Neural progenitor cell (in vitro differentiated cells): ENCODE results near the gene CFAP61. TPM values are rescaled to one million over a fixed set of nuclear protein-coding genes. Genes with fewer than 3 reads are reported as not detected.
A peak's percentile ranks its signal among the peaks of the same experiment; 100 is the strongest.

ENCODE experiments used
- DNase-seq: peaks from one replicate; pipeline ENCODE4 v3.0.0-alpha.2; 2016; ENCODE audit warnings: low spot score
- H2AFZ ChIP-seq: fragments of 200-600 bp; sonication (generic); replicated peaks from 2 replicates; pipeline ENCODE4 v1.6.1; 2016; ENCODE audit warnings: antibody characterized with exemption
- H3F3A ChIP-seq: fragments of 200-600 bp; sonication (generic); 2 replicates; pipeline ENCODE4 v1.6.1; 2016; ENCODE audit warnings: antibody characterized with exemption, low read depth
- H3K27ac ChIP-seq: fragments of 200-600 bp; sonication (generic); 2 replicates; pipeline ENCODE4 v1.5.1; 2016; ENCODE audit warnings: mild to moderate bottlenecking
- H3K27me3 ChIP-seq: fragments of 200-600 bp; sonication (generic); 2 replicates; pipeline ENCODE4 v1.6.1; 2016; ENCODE audit warnings: mild to moderate bottlenecking, moderate library complexity
- H3K36me3 ChIP-seq: fragments of 200-600 bp; sonication (generic); 2 replicates; pipeline ENCODE4 v1.5.1; 2016
- H3K4me1 ChIP-seq: fragments of 200-600 bp; sonication (generic); 2 replicates; pipeline ENCODE4 v1.6.1; 2016; ENCODE audit warnings: mixed run types
- H3K4me2 ChIP-seq: fragments of 200-600 bp; sonication (generic); 2 replicates; pipeline ENCODE4 v1.6.1; 2016
- H3K4me3 ChIP-seq: fragments of 200-600 bp; sonication (generic); 2 replicates; pipeline ENCODE4 v1.5.1; 2016
- H3K79me2 ChIP-seq: fragments of 200-600 bp; sonication (generic); 2 replicates; pipeline ENCODE4 v1.6.1; 2016; ENCODE audit warnings: low read depth
- H3K9ac ChIP-seq: fragments of 200-600 bp; sonication (generic); 2 replicates; pipeline ENCODE4 v1.6.1; 2016
- H3K9me3 ChIP-seq: fragments of 200-600 bp; sonication (generic); 2 replicates; pipeline ENCODE4 v1.5.1; 2016; ENCODE audit warnings: low read depth
- H4K20me1 ChIP-seq: fragments of 200-600 bp; sonication (generic); 2 replicates; pipeline ENCODE4 v1.6.1; 2016; ENCODE audit warnings: low read depth
- H3K27ac Mint-ChIP-seq: 3 replicates; pipeline ENCODE4 v1.8.0; 2021; ENCODE audit warnings: mixed read lengths
- H3K27me3 Mint-ChIP-seq: 2 replicates; pipeline ENCODE4 v1.8.0; 2022; ENCODE audit warnings: low read depth, mild to moderate bottlenecking, inconsistent platforms, moderate library complexity, mixed read lengths; ENCODE audit not compliant: insufficient read depth
- H3K36me3 Mint-ChIP-seq: 3 replicates; pipeline ENCODE4 v1.8.0; 2021; ENCODE audit warnings: mixed read lengths
- H3K4me1 Mint-ChIP-seq: 3 replicates; pipeline ENCODE4 v1.8.0; 2021; ENCODE audit warnings: mixed read lengths
- H3K4me3 Mint-ChIP-seq: 3 replicates; pipeline ENCODE4 v1.8.0; 2021; ENCODE audit warnings: mild to moderate bottlenecking, moderate library complexity, mixed read lengths
- H3K9me3 Mint-ChIP-seq: 3 replicates; pipeline ENCODE4 v1.8.0; 2020; ENCODE audit warnings: mixed read lengths
- CTCF ChIP-seq: fragments of 200-600 bp; sonication (generic); IDR thresholded peaks from 2 replicates; pipeline ENCODE4 v1.5.1; 2017; ENCODE audit warnings: antibody characterized with exemption, mild to moderate bottlenecking
- EZH2 ChIP-seq: fragments of 200-600 bp; sonication (generic); IDR thresholded peaks from 2 replicates; pipeline ENCODE4 v1.6.1; 2017; ENCODE audit warnings: antibody characterized with exemption, mild to moderate bottlenecking, moderate library complexity
- EZH2phosphoT487 ChIP-seq: fragments of 200-600 bp; sonication (generic); IDR thresholded peaks from 2 replicates; pipeline ENCODE4 v1.6.1; 2017; ENCODE audit warnings: antibody characterized with exemption
- total RNA-seq: library from RNA; depleted of rRNA; stranded (reverse); fragments of >200 nt; gene quantifications from 2 replicates; pipeline ENCODE4 v1.2.3, GENCODE V29; 2015; ENCODE audit warnings: low replicate concordance

CFAP61 gene
- total RNA-seq, 1 donor from 2014 or later = not detected

GRCh38 chr20:20366876-20367574, 314.7 kb downstream of the CFAP61 start:
- peaks cover 45% of the 10 kb centered on the region for H3K4me1 Mint-ChIP-seq
- no peak overlapping the region for H3K27ac Mint-ChIP-seq

GRCh38 chr20:20367575-20368417, 315.5 kb downstream of the CFAP61 start, which contains the start of gene INSM1:
Gene INSM1 (plus strand): TSS chr20:20368104. CDS start chr20:20368268, 164 bp downstream.
- peak within 1 kb of the TSS; percentile 46 for H3K4me3 ChIP-seq
- peaks cover 74% of the 10 kb centered on the region for H4K20me1 ChIP-seq
- H3K9me3 ChIP-seq = no peaks in the 10 kb centered on the region
- peaks cover 100% of the 10 kb centered on the region for H3K27me3 ChIP-seq
- Mint-ChIP-seq H3K4me1 (peaks cover 38% of the 10 kb centered on the region), H3K27ac (no peak within 1 kb of the TSS), H3K27me3 (peaks cover 66% of the 10 kb centered on the region), H3K9me3 (no peaks in the 10 kb centered on the region), H3K36me3 (no peaks in the 10 kb centered on the region), H3K4me3 (peak within 1 kb of the TSS; percentile 84)
- H3K27ac ChIP-seq = no peak within 1 kb of the TSS
- H3K4me2 ChIP-seq = peak within 1 kb of the TSS; percentile 80
- no peaks in the 10 kb centered on the region for H3K36me3 ChIP-seq
- H3F3A ChIP-seq = peaks cover 69% of the 10 kb centered on the region
- DNase-seq = peak; percentile 90
- H2AFZ ChIP-seq = no peak within 1 kb of the TSS
- TF ChIP-seq EZH2 = peak; percentile 5
- TF ChIP-seq EZH2phosphoT487 = peak; percentile 75
- no peak for TF ChIP-seq CTCF
- H3K9ac ChIP-seq = no peak within 1 kb of the TSS
- no peaks in the 10 kb centered on the region for H3K79me2 ChIP-seq
- H3K4me1 ChIP-seq = peaks cover 35% of the 10 kb centered on the region

More at GRCh38 chr20:20366876-20367574, 314.7 kb downstream of the CFAP61 start:
- H3K4me2 ChIP-seq = peak overlapping the region; percentile 80
- Mint-ChIP-seq H3K27me3 (peaks cover 67% of the 10 kb centered on the region), H3K4me3 (peak overlapping the region; percentile 84), H3K9me3 (no peaks in the 10 kb centered on the region), H3K36me3 (no peaks in the 10 kb centered on the region)
- peaks cover 38% of the 10 kb centered on the region for H3K4me1 ChIP-seq
- no peaks in the 10 kb centered on the region for H3K79me2 ChIP-seq
- no peaks in the 10 kb centered on the region for H3K9me3 ChIP-seq
- H3K27ac ChIP-seq = no peak overlapping the region
- no peaks in the 10 kb centered on the region for H3K36me3 ChIP-seq
- peaks cover 77% of the 10 kb centered on the region for H4K20me1 ChIP-seq
- DNase-seq = peak; percentile 73
- H3K9ac ChIP-seq = no peak overlapping the region
- TF ChIP-seq EZH2phosphoT487 = peak; percentile 54
- no peak for TF ChIP-seq CTCF
- TF ChIP-seq EZH2 = peak; percentile 81
- H3K27me3 ChIP-seq = peaks cover 100% of the 10 kb centered on the region
- H3K4me3 ChIP-seq = peak overlapping the region; percentile 46
- no peak overlapping the region for H2AFZ ChIP-seq
- peaks cover 77% of the 10 kb centered on the region for H3F3A ChIP-seq

GRCh38 chr20:20368418-20369249, 316.3 kb downstream of the CFAP61 start:
- Histone ChIP-seq H3K79me2 (no peaks in the 10 kb centered on the region), H3K9me3 (no peaks in the 10 kb centered on the region), H2AFZ (no peak overlapping the region), H3K4me2 (peak overlapping the region; percentile 80), H4K20me1 (peaks cover 66% of the 10 kb centered on the region), H3K4me1 (peaks cover 35% of the 10 kb centered on the region), H3K36me3 (no peaks in the 10 kb centered on the region), H3K9ac (no peak overlapping the region), H3K27me3 (peaks cover 100% of the 10 kb centered on the region), H3F3A (peaks cover 64% of the 10 kb centered on the region), H3K27ac (no peak overlapping the region), H3K4me3 (peak overlapping the region; percentile 46)
- Mint-ChIP-seq H3K27me3 (peaks cover 67% of the 10 kb centered on the region), H3K4me3 (no peak overlapping the region), H3K4me1 (peaks cover 33% of the 10 kb centered on the region), H3K9me3 (no peaks in the 10 kb centered on the region), H3K27ac (no peak overlapping the region), H3K36me3 (no peaks in the 10 kb centered on the region)
- DNase-seq = peak; percentile 63
- TF ChIP-seq EZH2phosphoT487 (peak; percentile 21), CTCF (no peak), EZH2 (peak; percentile 1)
